Epithelial cell of proximal tubule (primary cell): ENCODE results near the gene KBTBD6. TPM values are rescaled to one million over a fixed set of nuclear protein-coding genes. Genes with fewer than 3 reads are reported as not detected.

Experiments
- DNase-seq: peaks from one replicate; pipeline ENCODE4 v3.0.0-alpha.2; 2011; ENCODE audit warnings: low read depth
- H3K4me3 ChIP-seq: 2 replicates; pipeline ENCODE4 v1.5.1; 2011; ENCODE audit warnings: low read depth, mild to moderate bottlenecking, low read length
- total RNA-seq: library from RNA; depleted of rRNA; stranded (reverse); fragments of >200 nt; gene quantifications from 2 replicates; pipeline ENCODE4 v1.2.3, GENCODE V29; 2015
- TF ChIP-seq, protein P1 (sequence below): conservative IDR thresholded peaks from 2 replicates; pipeline ENCODE4 v1.5.1; 2012; ENCODE audit warnings: low read depth, mild to moderate bottlenecking, low read length

KBTBD6 gene
- total RNA-seq, 1 donor from 2014 or later, result 5.6 TPM

DNA sequence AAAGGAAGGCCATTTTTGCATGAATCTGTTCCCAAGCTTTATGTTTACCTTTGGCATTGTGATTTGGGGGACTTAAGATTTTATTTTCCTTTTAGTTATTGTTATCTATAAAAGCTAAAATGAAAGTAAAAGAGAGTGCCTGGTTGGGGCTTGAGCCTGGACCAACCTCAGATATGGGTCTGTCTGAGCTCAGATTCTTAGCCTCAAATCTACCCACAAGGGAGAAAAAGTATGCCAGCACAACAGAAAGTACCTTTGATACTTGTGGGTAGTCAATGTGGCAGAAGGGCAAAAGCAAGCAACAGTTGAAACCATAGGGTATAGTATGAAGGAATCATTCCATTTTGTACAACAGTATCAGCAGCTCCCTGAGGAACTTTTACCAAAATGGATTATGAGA, 26.6 kb upstream of the KBTBD6 start:
- H3K4me3 ChIP-seq, result no peak overlapping the region
- TF ChIP-seq, protein P1, sequence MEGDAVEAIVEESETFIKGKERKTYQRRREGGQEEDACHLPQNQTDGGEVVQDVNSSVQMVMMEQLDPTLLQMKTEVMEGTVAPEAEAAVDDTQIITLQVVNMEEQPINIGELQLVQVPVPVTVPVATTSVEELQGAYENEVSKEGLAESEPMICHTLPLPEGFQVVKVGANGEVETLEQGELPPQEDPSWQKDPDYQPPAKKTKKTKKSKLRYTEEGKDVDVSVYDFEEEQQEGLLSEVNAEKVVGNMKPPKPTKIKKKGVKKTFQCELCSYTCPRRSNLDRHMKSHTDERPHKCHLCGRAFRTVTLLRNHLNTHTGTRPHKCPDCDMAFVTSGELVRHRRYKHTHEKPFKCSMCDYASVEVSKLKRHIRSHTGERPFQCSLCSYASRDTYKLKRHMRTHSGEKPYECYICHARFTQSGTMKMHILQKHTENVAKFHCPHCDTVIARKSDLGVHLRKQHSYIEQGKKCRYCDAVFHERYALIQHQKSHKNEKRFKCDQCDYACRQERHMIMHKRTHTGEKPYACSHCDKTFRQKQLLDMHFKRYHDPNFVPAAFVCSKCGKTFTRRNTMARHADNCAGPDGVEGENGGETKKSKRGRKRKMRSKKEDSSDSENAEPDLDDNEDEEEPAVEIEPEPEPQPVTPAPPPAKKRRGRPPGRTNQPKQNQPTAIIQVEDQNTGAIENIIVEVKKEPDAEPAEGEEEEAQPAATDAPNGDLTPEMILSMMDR, result no peak
- no peak for DNase-seq

DNA sequence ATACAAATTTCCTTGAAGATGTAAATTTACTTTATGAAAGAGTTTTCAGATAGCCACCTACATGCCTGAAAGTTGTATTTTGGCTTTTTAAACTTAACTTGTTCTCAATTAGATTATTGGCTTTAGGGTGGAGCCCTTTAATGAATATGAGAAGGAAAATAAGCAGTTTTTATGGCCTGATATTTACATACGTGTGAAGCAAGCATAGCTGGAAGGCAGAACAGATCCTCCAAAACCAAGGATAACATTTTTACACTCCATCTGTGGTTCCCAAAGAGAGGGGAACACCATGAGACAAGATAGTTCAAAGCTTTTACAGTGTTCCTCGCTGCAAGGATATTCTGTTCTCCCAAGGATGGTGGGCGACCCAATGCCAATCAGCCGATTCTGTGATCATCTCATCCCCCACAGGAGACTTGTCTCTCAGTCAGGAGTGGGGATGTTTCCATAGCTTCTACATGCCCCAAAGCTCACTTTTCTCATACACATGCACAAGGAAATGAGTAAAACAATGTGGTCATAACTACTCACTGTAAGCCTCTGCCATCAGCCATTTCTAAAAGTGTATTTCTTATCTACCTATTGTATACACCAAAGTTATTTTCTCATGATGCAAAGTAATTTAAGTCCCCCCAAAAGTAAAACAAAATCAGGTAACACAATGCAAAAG, 24.6 kb upstream of the KBTBD6 start:
- TF ChIP-seq, protein P1, result no peak
- DNase-seq, result no peak
- H3K4me3 ChIP-seq, result no peak overlapping the region

DNA sequence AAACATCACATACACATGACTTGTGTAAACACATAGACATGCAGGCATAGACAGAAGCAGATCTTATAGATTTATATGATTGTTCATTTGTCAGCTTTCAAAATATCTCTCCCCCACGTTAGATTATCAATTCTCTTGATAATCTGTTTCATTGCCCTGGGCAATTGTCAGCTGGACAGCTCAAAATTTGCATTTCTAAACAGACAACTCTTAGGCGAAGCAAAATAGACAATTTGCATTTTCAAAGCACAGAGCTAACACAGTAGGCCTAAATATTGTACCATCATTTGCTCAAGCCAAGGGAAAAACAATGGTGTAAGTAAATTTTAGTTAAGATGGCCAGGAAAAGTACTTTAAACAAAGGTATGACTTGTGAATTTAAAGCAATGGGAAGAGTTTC, 24.0 kb upstream of the KBTBD6 start:
- no peak overlapping the region for H3K4me3 ChIP-seq
- no peak for DNase-seq
- TF ChIP-seq, protein P1, result no peak

DNA sequence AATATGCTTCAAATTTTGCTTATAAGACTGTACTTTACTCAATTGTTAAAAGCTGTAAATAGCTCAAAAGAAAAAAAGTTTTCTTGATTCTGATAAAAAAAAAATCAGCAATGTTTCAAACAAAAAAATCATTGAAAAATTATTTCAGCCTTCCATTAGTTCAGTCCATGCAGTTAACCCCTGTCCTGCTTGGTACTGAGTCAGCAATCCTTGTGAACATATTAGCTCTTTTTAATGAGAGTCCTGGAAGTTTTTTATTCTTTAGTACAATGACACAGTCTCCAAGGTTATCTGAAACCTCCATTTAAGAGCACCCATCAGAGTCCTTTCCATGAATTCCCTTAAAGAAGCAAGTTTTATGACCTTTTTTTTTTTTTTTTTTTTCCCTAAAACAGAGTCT, 21.4 kb upstream of the KBTBD6 start:
- TF ChIP-seq, protein P1, result no peak
- H3K4me3 ChIP-seq, result no peak overlapping the region
- no peak for DNase-seq

DNA sequence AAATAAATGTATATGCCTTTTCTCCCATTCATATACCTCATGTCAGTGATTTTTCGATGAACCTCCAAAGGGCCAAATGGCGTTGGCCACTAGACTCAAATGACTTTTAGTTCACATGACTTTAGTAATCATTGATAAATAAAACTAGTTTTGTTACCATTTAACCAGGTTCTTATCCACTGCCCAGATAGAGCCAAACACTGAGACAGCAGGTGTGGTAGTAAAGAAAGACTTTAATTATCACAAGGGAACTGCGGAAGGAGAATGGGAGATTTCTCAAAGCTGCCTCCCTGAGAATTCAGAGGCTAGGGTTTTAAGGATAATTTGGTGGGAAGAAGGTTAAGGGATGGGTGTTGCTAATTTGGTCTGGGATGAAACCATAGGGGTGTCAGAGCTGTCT, 19.4 kb upstream of the KBTBD6 start:
- TF ChIP-seq, protein P1, result no peak
- no peak overlapping the region for H3K4me3 ChIP-seq
- DNase-seq, result no peak

DNA sequence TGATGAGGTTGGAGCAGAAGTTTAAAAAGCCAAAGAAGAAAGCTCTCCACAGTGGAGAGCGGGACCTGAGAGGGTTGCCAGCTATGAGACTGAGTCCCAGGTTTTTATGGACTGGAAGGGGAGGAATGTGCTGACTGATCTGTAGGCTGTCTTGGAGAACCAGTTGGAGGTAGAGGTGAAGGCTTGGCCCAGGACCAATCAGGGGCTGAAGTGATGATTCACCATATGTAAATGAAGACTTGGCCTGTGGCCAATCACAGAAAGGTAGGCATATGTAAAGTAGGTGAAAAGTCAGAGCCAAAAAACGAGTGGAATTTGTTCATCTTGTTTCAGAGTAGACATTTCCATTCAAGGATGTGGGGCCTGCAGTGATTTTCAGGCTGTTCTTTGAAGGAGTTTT, 17.5 kb upstream of the KBTBD6 start:
- DNase-seq, result no peak
- H3K4me3 ChIP-seq, result no peak overlapping the region
- TF ChIP-seq, protein P1, result no peak
